ENCODE results near the gene ZNF718. TPM values are rescaled to one million over a fixed set of nuclear protein-coding genes. Genes with fewer than 3 reads are reported as not detected.

ZNF718 gene
- total and polyA plus RNA-seq, 10 of the 15 experiments (the other 5 are each of a cell fraction or from before 2014, with no cell fraction given): 1.1 to 7.0 (median 3.9) TPM

- Histone ChIP-seq H3K9ac (ENCODE audit: control insufficient read depth, insufficient read depth, low read length) (no peak overlapping the region), H3K36me3 (ENCODE audit: control insufficient read depth in 2 of 2, insufficient read depth in 2 of 2, low read length in 1 of 2) (no peaks in the 10 kb centered on the region), H3K27me3 (replicated peaks in 1 of 2; ENCODE audit: control insufficient read depth in 2 of 2, insufficient read depth in 2 of 2, low read length in 1 of 2) (no peaks in the 10 kb centered on the region), H3K4me3 (no peak overlapping the region), H3K27ac (ENCODE audit: control insufficient read depth, insufficient read depth) (no peak overlapping the region), H3K4me2 (ENCODE audit: control insufficient read depth, insufficient read depth) (no peak overlapping the region), H3K4me1 (ENCODE audit: control insufficient read depth, insufficient read depth, low read length) (no peaks in the 10 kb centered on the region), H3K9me3 (replicated peaks; ENCODE audit: control insufficient read depth, insufficient read depth, low read length) (no peaks in the 10 kb centered on the region; the same call in 2 of the 3 replicates), H4K20me1 (ENCODE audit: control insufficient read depth, insufficient read depth) (no peaks in the 10 kb centered on the region), H2AFZ (ENCODE audit: control insufficient read depth, low read depth, low read length) (no peak overlapping the region), H3K79me2 (ENCODE audit: control insufficient read depth, insufficient read depth, low read length) (no peaks in the 10 kb centered on the region)
- no peak for TF ChIP-seq CTCF (IDR thresholded peaks at IDR 0.05 in 2 of 3, conservative IDR thresholded peaks at IDR 0.05 in 1 of 3; ENCODE audit: control insufficient read depth in 2 of 3, extremely low read depth in 1 of 3, insufficient read depth in 1 of 3, low read depth in 3 of 3, low read length in 3 of 3)
- TF ChIP-seq KDM1A (IDR thresholded peaks at IDR 0.05; ENCODE audit: borderline replicate concordance): no peak
- TF ChIP-seq CEBPB (IDR thresholded peaks at IDR 0.05; ENCODE audit: borderline replicate concordance in 1 of 2, low read depth in 2 of 2, low read length in 2 of 2): no peak
- no peak for TF ChIP-seq RUNX3 (IDR thresholded peaks at IDR 0.05; ENCODE audit: low read length)
- ChIA-PET CTCF (no interaction called here), SMC1A (ENCODE audit: uncharacterized antibody, unreplicated experiment) (no interaction called here), RAD21 (ENCODE audit: unreplicated experiment) (no interaction called here), POLR2A (interaction anchor here (0.7 kb wide), 1 partner anchor 12 kb away, joined by 6 read pairs; no protein-coding TSS in a partner anchor)
- BruUV-seq (replicated peaks): no TSS peak
- in situ Hi-C loops (cut with MboI): no loop called here
- FAIRE-seq (no peak), DNase-seq (ENCODE audit: low read depth, low spot score) (no peak), ATAC-seq (no peak)
- intact Hi-C loops (cut with micrococcal nuclease; ENCODE audit: unreplicated experiment): no loop called here
Observed at GRCh38 chr4:114149-114548, 10.2 kb upstream of the ZNF718 start.

- BruUV-seq (replicated peaks): no TSS peak
- RAD21 ChIA-PET (ENCODE audit: unreplicated experiment): no interaction called here
Observed at GRCh38 chr4:116499-116898, 7.8 kb upstream of the ZNF718 start.

More at GRCh38 chr4:116499-116898, 7.8 kb upstream of the ZNF718 start:
- WGBS (ENCODE audit: insufficient coverage, insufficient replicate concordance, low lambda C conversion rate, missing lambda C conversion rate): 5% methylated on average over 1 of the region's 1 CpG
- intact Hi-C loops (cut with micrococcal nuclease; ENCODE audit: unreplicated experiment): no loop called here
- H3K27ac ChIP-seq (ENCODE audit: control insufficient read depth, insufficient read depth): no peak overlapping the region
- no peaks in the 10 kb centered on the region for H4K20me1 ChIP-seq (ENCODE audit: control insufficient read depth, insufficient read depth)
- DNase-seq (ENCODE audit: low read depth, low spot score) (no peak), ATAC-seq (no peak), FAIRE-seq (no peak)
- no peaks in the 10 kb centered on the region for H3K4me1 ChIP-seq (ENCODE audit: control insufficient read depth, insufficient read depth, low read length)
- no peak overlapping the region for H3K4me3 ChIP-seq
- peak; percentile 48; the same call in 1 of the 2 replicates for TF ChIP-seq RUNX3 (IDR thresholded peaks at IDR 0.05; ENCODE audit: low read length)
- TF ChIP-seq CUX1 (IDR thresholded peaks at IDR 0.05; ENCODE audit: insufficient replicate concordance, low read depth, low read length): no peak
- peak; percentile 31; the same call in 1 of the 2 replicates for TF ChIP-seq JUNB (IDR thresholded peaks at IDR 0.05)
- TF ChIP-seq SUPT20H (IDR thresholded peaks at IDR 0.05; ENCODE audit: borderline replicate concordance, control insufficient read depth, low read depth, low read length): no peak
- no peak for TF ChIP-seq IRF5 (IDR thresholded peaks at IDR 0.05; ENCODE audit: borderline replicate concordance)
- no peak for TF ChIP-seq PML (IDR thresholded peaks at IDR 0.05; ENCODE audit: low read length)
- in situ Hi-C loops (cut with MboI): no loop called here
- no peaks in the 10 kb centered on the region for H3K27me3 ChIP-seq (replicated peaks in 1 of 2; ENCODE audit: control insufficient read depth in 2 of 2, insufficient read depth in 2 of 2, low read length in 1 of 2)
- H2AFZ ChIP-seq (ENCODE audit: control insufficient read depth, low read depth, low read length): no peak overlapping the region
- H3K79me2 ChIP-seq (ENCODE audit: control insufficient read depth, insufficient read depth, low read length): no peaks in the 10 kb centered on the region
- ChIA-PET CTCF (no interaction called here), POLR2A (no interaction called here), SMC1A (ENCODE audit: uncharacterized antibody, unreplicated experiment) (interaction anchor here (1.0 kb wide), 1 partner anchor 89 kb away, joined by 3 read pairs; no protein-coding TSS in a partner anchor)
- no peak overlapping the region for H3K9ac ChIP-seq (ENCODE audit: control insufficient read depth, insufficient read depth, low read length)
- H3K36me3 ChIP-seq (ENCODE audit: control insufficient read depth in 2 of 2, insufficient read depth in 2 of 2, low read length in 1 of 2): no peaks in the 10 kb centered on the region
- peaks cover 11% of the 10 kb centered on the region for H3K9me3 ChIP-seq (replicated peaks; ENCODE audit: control insufficient read depth, insufficient read depth, low read length)
- no peak overlapping the region for H3K4me2 ChIP-seq (ENCODE audit: control insufficient read depth, insufficient read depth)

Data from GM12878 (cell line).